GM23338 (cell line): ENCODE results near the gene ATXN1L. TPM values are rescaled to one million over a fixed set of nuclear protein-coding genes. Genes with fewer than 3 reads are reported as not detected.
"Not testable (repeated sequence)": the region's sequence is repeated elsewhere in the genome, so short reads cannot be mapped to it uniquely, and the experiment has no call there.

Source experiments
- ATAC-seq: fragments of 200-7000 bp; cut with Tn5 transposase; 3 replicates; pipeline ENCODE4 v1.9.1; 2020
- DNase-seq: peaks from one replicate; pipeline ENCODE4 v3.0.0-alpha.2; 2015; ENCODE audit warnings: low spot score
- H2AFZ ChIP-seq: fragments of 200-600 bp; sonication (generic); 2 replicates; pipeline ENCODE4 v1.8.0; 2016; ENCODE audit warnings: antibody characterized with exemption, mild to moderate bottlenecking, moderate library complexity
- H3F3A ChIP-seq: fragments of 200-600 bp; sonication (generic); replicated peaks from 2 replicates; pipeline ENCODE4 v1.8.0; 2017; ENCODE audit warnings: antibody characterized with exemption, mixed run types, low read depth
- H3K27ac ChIP-seq: fragments of 200-600 bp; sonication (generic); 2 replicates; pipeline ENCODE4 v1.6.1; 2016; ENCODE audit warnings: low read depth
- H3K27me3 ChIP-seq: fragments of 200-600 bp; sonication (generic); 2 replicates; pipeline ENCODE4 v1.8.0; 2016; ENCODE audit warnings: mild to moderate bottlenecking, mixed run types, moderate library complexity; ENCODE audit not compliant: insufficient read depth
- H3K36me3 ChIP-seq: fragments of 200-600 bp; sonication (generic); 2 replicates; pipeline ENCODE4 v1.8.0; 2016; ENCODE audit warnings: mild to moderate bottlenecking; ENCODE audit not compliant: insufficient read depth
- H3K4me1 ChIP-seq: fragments of 200-600 bp; sonication (generic); 2 replicates; pipeline ENCODE4 v1.8.0; 2016; ENCODE audit warnings: mild to moderate bottlenecking, moderate library complexity; ENCODE audit not compliant: insufficient read depth
- H3K4me2 ChIP-seq: fragments of 200-600 bp; sonication (generic); 2 replicates; pipeline ENCODE4 v1.7.1; 2017; ENCODE audit warnings: mixed run types
- H3K4me3 ChIP-seq: fragments of 200-600 bp; sonication (generic); 2 replicates; pipeline ENCODE4 v1.6.1; 2016; ENCODE audit warnings: mixed run types
- H3K79me2 ChIP-seq: fragments of 200-600 bp; sonication (generic); replicated peaks from 2 replicates; pipeline ENCODE4 v1.8.0; 2017; ENCODE audit warnings: mild to moderate bottlenecking; ENCODE audit not compliant: insufficient read depth
- H3K9me2 ChIP-seq: fragments of 200-600 bp; sonication (generic); 2 replicates; pipeline ENCODE4 v1.8.0; 2017; ENCODE audit not compliant: insufficient read depth
- H4K20me1 ChIP-seq: fragments of 200-600 bp; sonication (generic); replicated peaks from 2 replicates; pipeline ENCODE4 v1.8.0; 2017; ENCODE audit warnings: mild to moderate bottlenecking; ENCODE audit not compliant: insufficient read depth
- H3K27ac Mint-ChIP-seq: 2 replicates; pipeline ENCODE4 v1.8.0; 2020; ENCODE audit warnings: inconsistent platforms, mild to moderate bottlenecking, moderate library complexity, mixed read lengths
- H3K27me3 Mint-ChIP-seq: 3 replicates; pipeline ENCODE4 v1.8.0; 2022; ENCODE audit warnings: low read depth, mild to moderate bottlenecking, moderate library complexity, mixed read lengths, inconsistent platforms; ENCODE audit not compliant: insufficient read depth, poor library complexity
- H3K36me3 Mint-ChIP-seq: 3 replicates; pipeline ENCODE4 v1.8.0; 2021; ENCODE audit warnings: low read depth, mild to moderate bottlenecking, inconsistent platforms, moderate library complexity, mixed read lengths
- H3K4me1 Mint-ChIP-seq: 3 replicates; pipeline ENCODE4 v1.8.0; 2020; ENCODE audit warnings: mild to moderate bottlenecking, inconsistent platforms, mixed read lengths
- H3K4me3 Mint-ChIP-seq: 3 replicates; pipeline ENCODE4 v1.8.0; 2021; ENCODE audit warnings: moderate library complexity, mild to moderate bottlenecking, inconsistent platforms, mixed read lengths
- H3K9me3 Mint-ChIP-seq: 3 replicates; pipeline ENCODE4 v1.8.0; 2020; ENCODE audit warnings: moderate library complexity, mild to moderate bottlenecking, inconsistent platforms, mixed read lengths
- CREB1 ChIP-seq: fragments of 250-450 bp; sonication (Bioruptor Pico); IDR thresholded peaks from 2 replicates; pipeline ENCODE4 v1.5.0; 2020; ENCODE audit warnings: low read depth, mild to moderate bottlenecking, moderate library complexity
- ETS1 ChIP-seq: IDR thresholded peaks from 2 replicates; pipeline ENCODE4 v1.6.1; 2016; ENCODE audit warnings: antibody characterized with exemption
- EZH2 ChIP-seq: fragments of 200-600 bp; sonication (generic); IDR thresholded peaks from one replicate; pipeline ENCODE4 v1.8.0; 2017; ENCODE audit warnings: antibody characterized with exemption, mild to moderate bottlenecking, low read depth; ENCODE audit not compliant: unreplicated experiment
- EZH2phosphoT487 ChIP-seq: fragments of 200-600 bp; sonication (generic); IDR thresholded peaks from one replicate; pipeline ENCODE4 v1.8.1; 2018; ENCODE audit warnings: antibody characterized with exemption; ENCODE audit not compliant: unreplicated experiment
- JUNB ChIP-seq: IDR thresholded peaks from one replicate; pipeline ENCODE4 v1.6.1; 2016; ENCODE audit warnings: antibody characterized with exemption; ENCODE audit not compliant: unreplicated experiment
- NANOG ChIP-seq: IDR thresholded peaks from 2 replicates; pipeline ENCODE4 v1.6.1; 2016; ENCODE audit warnings: antibody characterized with exemption, borderline replicate concordance
- POLR2AphosphoS5 ChIP-seq: IDR thresholded peaks from 2 replicates; pipeline ENCODE4 v1.6.1; 2016; ENCODE audit warnings: antibody characterized with exemption, low read depth
- REST ChIP-seq: IDR thresholded peaks from one replicate; pipeline ENCODE4 v1.6.1; 2018; ENCODE audit warnings: antibody characterized with exemption; ENCODE audit not compliant: unreplicated experiment
- STAT1 ChIP-seq: IDR thresholded peaks from one replicate; pipeline ENCODE4 v1.6.1; 2016; ENCODE audit warnings: antibody characterized with exemption; ENCODE audit not compliant: unreplicated experiment
- ZNF114 ChIP-seq: fragments of 250-450 bp; sonication (Bioruptor Pico); IDR thresholded peaks from 2 replicates; pipeline ENCODE4 v1.5.0; 2020; ENCODE audit warnings: mild to moderate bottlenecking, moderate library complexity
- ZNF331 ChIP-seq: fragments of 250-450 bp; sonication (Bioruptor Pico); IDR thresholded peaks from 2 replicates; pipeline ENCODE4 v1.5.0; 2020; ENCODE audit warnings: low read depth, mild to moderate bottlenecking, moderate library complexity
- polyA plus RNA-seq: library from polyadenylated mRNA; unstranded; fragments of >200 nt; fragmentation: Nextera tagmentation; extraction: Ambion mirVana; gene quantifications from 2 replicates; pipeline ENCODE4 v1.2.1, GENCODE V29; 2016
- total RNA-seq: library from RNA; depleted of rRNA; stranded (reverse); fragments of >200 nt; shearing (Covaris generic); gene quantifications from 2 replicates; pipeline ENCODE4 v1.2.3, GENCODE V29; 2014

ATXN1L gene
- total and polyA plus RNA-seq, 2 experiments from 2014 or later = 8.5 to 22.1 TPM

GRCh38 chr16:71811261-71811803, 34.4 kb upstream of the ATXN1L start:
- H3K4me3 Mint-ChIP-seq = no peak overlapping the region
- Histone ChIP-seq H3K27ac (no peak overlapping the region), H4K20me1 (peaks cover 14% of the 10 kb centered on the region), H3K4me1 (peaks cover 16% of the 10 kb centered on the region), H3K79me2 (peaks cover 23% of the 10 kb centered on the region), H3K4me3 (no peak overlapping the region), H3F3A (no peaks in the 10 kb centered on the region), H3K4me2 (no peak overlapping the region), H3K27me3 (no peaks in the 10 kb centered on the region), H2AFZ (0 out of 2 replicates have a peak overlapping the region, but pooled peaks have one; percentile 38), H3K9me2 (no peaks in the 10 kb centered on the region), H3K36me3 (peaks cover 4% of the 10 kb centered on the region; the same call in 1 of the 2 replicates)
- no peak overlapping the region; the same call in 1 of the 2 replicates for H3K27ac Mint-ChIP-seq
- peaks cover 5% of the 10 kb centered on the region for H3K4me1 Mint-ChIP-seq
- no peaks in the 10 kb centered on the region for H3K9me3 Mint-ChIP-seq
- H3K36me3 Mint-ChIP-seq = peaks cover 5% of the 10 kb centered on the region; the same call in 1 of the 3 replicates
- no peak for DNase-seq
- TF ChIP-seq REST (no peak), NANOG (no peak), POLR2AphosphoS5 (no peak), CREB1 (no peak)
- peaks cover 9% of the 10 kb centered on the region for H3K27me3 Mint-ChIP-seq
- no peak for ATAC-seq

- H3K27me3 Mint-ChIP-seq, ATAC-seq, H3K4me1 Mint-ChIP-seq, H3K79me2 ChIP-seq, H3K27ac Mint-ChIP-seq, H3K36me3 ChIP-seq, H4K20me1 ChIP-seq, H3K4me3 Mint-ChIP-seq, H3K4me3 ChIP-seq, H3K9me2 ChIP-seq, H3K27me3 ChIP-seq, H3K4me2 ChIP-seq, H3K4me1 ChIP-seq, DNase-seq, H3K9me3 Mint-ChIP-seq, H3K36me3 Mint-ChIP-seq, H3F3A ChIP-seq, H3K27ac ChIP-seq: not testable (repeated sequence)
- H2AFZ ChIP-seq = peak overlapping the region; percentile 54
These were observed 28.6 kb upstream of the ATXN1L start for GRCh38 chr16:71817155-71817500.

GRCh38 chr16:71826533-71827017, 19.2 kb upstream of the ATXN1L start:
- ATAC-seq = no peak
- H3K27ac Mint-ChIP-seq = no peak overlapping the region
- no peaks in the 10 kb centered on the region for H3K4me1 Mint-ChIP-seq
- H4K20me1 ChIP-seq = no peaks in the 10 kb centered on the region
- H3K9me3 Mint-ChIP-seq = no peaks in the 10 kb centered on the region
- H3K9me2 ChIP-seq = no peaks in the 10 kb centered on the region
- no peaks in the 10 kb centered on the region for H3K79me2 ChIP-seq
- no peak overlapping the region for H2AFZ ChIP-seq
- DNase-seq = no peak
- no peak overlapping the region for H3K4me2 ChIP-seq
- H3K27me3 Mint-ChIP-seq = peaks cover 1% of the 10 kb centered on the region
- no peak overlapping the region for H3K27ac ChIP-seq
- H3K36me3 Mint-ChIP-seq = no peaks in the 10 kb centered on the region
- H3K4me3 ChIP-seq = no peak overlapping the region
- H3K4me3 Mint-ChIP-seq = no peak overlapping the region
- H3F3A ChIP-seq = no peaks in the 10 kb centered on the region
- H3K36me3 ChIP-seq = no peaks in the 10 kb centered on the region
- H3K4me1 ChIP-seq = no peaks in the 10 kb centered on the region
- no peaks in the 10 kb centered on the region for H3K27me3 ChIP-seq
- TF ChIP-seq ZNF331 (CRISPR knock-in tag) = no peak
- no peak for TF ChIP-seq NANOG
- no peak for TF ChIP-seq STAT1
- no peak for TF ChIP-seq EZH2
- TF ChIP-seq ZNF114 (CRISPR knock-in tag) = no peak
- no peak for TF ChIP-seq EZH2phosphoT487
- TF ChIP-seq CREB1 = no peak
- no peak for TF ChIP-seq JUNB
- TF ChIP-seq ETS1 = no peak
- TF ChIP-seq POLR2AphosphoS5 = no peak
